Measurements from ENCODE around the gene COL4A2.

Gene COL4A2

DNA sequence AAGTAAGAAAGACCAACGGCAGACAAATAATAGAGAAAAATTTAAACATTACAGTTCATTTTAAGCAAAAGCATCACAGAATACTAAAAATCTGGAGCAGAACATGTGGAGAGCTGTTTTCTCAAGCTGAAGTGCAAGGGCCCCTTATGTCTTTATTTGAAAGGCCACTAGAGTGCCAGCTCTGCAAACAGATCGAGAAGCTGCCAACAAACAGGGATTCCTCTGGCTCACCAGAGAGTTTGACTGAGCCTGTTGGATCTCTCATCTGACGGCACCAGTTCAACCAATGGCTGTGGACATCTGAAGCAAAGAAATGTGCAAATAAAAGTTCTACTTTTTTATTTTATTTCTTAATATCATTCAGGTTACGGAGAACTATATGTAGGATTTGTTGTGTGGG is 119.7 kb downstream of the COL4A2 start:
- no peak overlapping the region for H3K4me3 ChIP-seq (ENCODE audit: low read depth, low read length)
- TF ChIP-seq, protein P1, sequence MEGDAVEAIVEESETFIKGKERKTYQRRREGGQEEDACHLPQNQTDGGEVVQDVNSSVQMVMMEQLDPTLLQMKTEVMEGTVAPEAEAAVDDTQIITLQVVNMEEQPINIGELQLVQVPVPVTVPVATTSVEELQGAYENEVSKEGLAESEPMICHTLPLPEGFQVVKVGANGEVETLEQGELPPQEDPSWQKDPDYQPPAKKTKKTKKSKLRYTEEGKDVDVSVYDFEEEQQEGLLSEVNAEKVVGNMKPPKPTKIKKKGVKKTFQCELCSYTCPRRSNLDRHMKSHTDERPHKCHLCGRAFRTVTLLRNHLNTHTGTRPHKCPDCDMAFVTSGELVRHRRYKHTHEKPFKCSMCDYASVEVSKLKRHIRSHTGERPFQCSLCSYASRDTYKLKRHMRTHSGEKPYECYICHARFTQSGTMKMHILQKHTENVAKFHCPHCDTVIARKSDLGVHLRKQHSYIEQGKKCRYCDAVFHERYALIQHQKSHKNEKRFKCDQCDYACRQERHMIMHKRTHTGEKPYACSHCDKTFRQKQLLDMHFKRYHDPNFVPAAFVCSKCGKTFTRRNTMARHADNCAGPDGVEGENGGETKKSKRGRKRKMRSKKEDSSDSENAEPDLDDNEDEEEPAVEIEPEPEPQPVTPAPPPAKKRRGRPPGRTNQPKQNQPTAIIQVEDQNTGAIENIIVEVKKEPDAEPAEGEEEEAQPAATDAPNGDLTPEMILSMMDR (IDR thresholded peaks at IDR 0.05; ENCODE audit: insufficient read depth, low read depth, low read length, missing control alignments) = no peak
- no peak for DNase-seq (ENCODE audit: low read depth)

DNA sequence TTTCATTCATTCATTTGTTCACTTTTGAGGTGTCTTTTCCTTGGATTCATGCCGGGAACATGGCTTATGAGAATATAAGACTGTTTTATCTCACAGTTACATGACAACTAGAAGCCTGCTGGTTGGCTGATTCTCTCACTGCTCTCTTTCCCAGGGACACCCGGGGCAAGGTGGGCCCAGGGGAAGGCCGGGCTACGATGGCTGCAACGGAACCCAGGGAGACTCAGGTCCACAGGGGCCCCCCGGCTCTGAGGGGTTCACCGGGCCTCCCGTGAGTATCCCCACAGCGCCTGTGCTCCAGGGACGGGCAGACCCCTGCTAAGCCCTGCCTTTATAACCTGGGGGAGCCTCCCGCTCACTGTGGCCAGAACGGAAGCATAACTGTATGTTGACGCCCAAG is 121.2 kb downstream of the COL4A2 start:
- TF ChIP-seq, protein P1 (IDR thresholded peaks at IDR 0.05; ENCODE audit: insufficient read depth, low read depth, low read length, missing control alignments) = no peak
- H3K4me3 ChIP-seq (ENCODE audit: low read depth, low read length) = no peak overlapping the region
- no peak for DNase-seq (ENCODE audit: low read depth)

DNA sequence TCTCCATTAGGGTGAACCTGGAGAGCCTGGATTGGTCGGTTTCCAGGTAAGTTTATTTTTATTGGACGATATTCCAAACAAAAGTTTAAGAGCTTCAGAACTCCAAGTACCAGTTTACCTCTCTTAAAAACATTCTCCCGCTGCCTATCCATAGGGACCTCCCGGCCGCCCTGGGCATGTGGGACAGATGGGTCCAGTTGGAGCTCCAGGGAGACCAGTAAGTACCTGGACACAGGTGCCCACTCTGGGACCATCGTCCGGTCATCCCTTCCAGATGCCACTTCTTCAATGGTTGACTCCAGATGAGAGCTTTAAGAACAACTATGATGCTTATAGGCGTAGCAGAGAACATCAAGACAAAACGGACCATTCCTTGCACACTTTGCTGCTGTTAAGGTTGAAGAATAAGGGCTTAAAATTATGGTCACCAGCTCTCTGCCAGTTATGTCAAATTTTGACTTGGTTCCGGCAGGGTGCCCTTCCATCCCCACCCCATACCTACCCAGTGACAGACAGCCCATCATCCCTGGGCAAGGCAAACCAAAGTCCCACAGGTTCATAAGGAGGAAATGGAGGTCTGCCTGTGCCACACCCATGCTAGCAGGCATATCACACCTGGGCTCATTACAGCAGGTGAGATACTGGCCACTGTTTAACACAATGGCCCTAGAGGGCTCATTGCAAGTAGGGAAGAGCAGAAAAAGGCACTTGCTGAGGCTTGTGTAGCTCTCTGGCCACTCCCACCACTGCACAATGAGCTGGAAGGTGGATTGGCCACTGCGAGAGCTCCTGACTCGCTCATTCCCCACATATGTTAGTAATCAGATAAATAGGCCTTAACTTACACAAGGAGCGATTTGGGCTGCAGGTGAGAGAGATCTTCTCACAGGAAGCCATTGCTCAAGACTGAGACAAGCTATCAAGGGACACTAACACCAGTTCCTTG is 123.6 kb downstream of the COL4A2 start:
- TF ChIP-seq, protein P1 (IDR thresholded peaks at IDR 0.05; ENCODE audit: insufficient read depth, low read depth, low read length, missing control alignments) = no peak
- DNase-seq (ENCODE audit: low read depth) = no peak
- no peak overlapping the region for H3K4me3 ChIP-seq (ENCODE audit: low read depth, low read length)

DNA sequence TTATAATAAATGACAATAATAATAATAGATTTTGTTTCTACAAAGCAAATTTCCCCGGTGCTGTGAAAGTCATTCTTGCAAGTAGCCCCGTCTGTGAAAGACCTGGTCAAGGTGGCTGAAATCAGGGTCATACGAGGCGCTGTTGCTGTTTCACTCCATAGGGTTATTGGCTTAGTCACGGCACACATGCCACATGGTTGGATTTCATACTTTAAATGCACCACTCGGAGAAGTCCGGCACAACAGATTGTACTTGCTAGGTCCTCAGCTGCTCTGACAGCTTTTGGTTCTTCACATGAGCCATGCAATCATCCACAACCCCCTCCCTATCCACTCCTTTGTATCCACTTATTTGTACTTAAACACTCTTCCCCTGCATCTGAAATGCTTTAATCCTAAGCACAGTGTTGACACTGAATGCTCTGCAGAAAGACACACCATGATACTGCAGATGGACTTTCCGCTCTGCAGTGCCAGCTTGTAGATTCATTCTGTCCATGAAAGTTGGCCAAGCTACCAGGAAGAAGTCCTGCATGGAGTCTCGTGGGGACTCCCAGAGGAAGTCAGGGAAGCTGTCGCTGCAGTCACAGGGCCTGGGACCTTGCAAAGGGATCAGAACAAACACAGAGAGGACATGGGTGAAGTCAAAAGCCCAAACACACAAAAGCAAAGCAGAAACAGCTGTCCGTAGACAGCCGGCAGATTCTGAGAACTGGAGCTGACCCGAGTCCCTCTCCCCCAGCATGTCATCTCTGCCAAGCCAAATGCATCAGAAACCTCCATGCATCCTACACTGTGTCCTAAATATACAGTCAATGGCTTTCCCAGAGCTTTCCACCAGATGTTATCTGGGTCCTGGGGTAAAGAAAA is 124.6 kb downstream of the COL4A2 start:
- H3K4me3 ChIP-seq (ENCODE audit: low read depth, low read length) = no peak overlapping the region
- no peak for DNase-seq (ENCODE audit: low read depth)
- TF ChIP-seq, protein P1 (IDR thresholded peaks at IDR 0.05; ENCODE audit: insufficient read depth, low read depth, low read length, missing control alignments) = no peak

DNA sequence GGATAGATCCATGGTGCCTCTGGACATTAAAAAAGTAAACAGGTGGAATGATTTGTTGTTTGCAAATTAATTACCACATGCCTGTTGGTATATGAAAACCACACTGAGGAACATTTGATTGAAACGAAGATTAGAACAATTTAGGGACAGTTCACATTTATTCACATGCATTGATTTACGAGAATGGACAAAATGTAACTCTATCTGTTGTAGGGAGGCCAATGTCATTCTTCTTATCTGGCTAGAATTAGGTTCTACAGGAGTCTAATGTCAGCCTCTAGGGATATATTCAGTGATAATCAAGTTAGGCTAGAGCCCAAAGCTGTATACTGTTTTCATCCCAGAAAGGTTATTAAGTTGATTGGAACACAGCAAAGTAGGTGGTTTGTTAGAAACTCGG is 125.4 kb downstream of the COL4A2 start:
- no peak for DNase-seq (ENCODE audit: low read depth)
- TF ChIP-seq, protein P1 (IDR thresholded peaks at IDR 0.05; ENCODE audit: insufficient read depth, low read depth, low read length, missing control alignments) = no peak
- no peak overlapping the region for H3K4me3 ChIP-seq (ENCODE audit: low read depth, low read length)

DNA sequence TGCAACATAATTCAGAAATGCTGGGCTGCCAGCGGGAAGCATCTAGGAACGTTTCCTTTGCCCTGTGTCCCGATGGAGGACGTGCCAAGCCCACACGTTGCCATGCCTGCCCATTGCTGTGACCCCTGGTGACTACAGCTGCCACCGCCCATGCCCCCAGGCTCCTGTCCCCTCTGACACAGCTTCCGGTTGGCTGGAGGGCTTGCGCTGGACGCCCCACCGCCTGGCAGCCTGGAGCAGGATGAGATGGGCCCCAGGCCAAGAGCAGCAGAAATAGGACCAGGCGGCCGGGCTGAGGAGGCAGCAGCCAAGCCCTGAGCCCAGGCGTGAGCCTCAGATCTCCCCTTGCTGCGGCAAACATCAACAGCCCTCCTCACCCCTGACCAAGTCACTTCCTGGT is 125.9 kb downstream of the COL4A2 start:
- TF ChIP-seq, protein P1 (IDR thresholded peaks at IDR 0.05; ENCODE audit: insufficient read depth, low read depth, low read length, missing control alignments) = no peak
- H3K4me3 ChIP-seq (ENCODE audit: low read depth, low read length) = no peak overlapping the region
- DNase-seq (ENCODE audit: low read depth) = no peak
